Kidney capillary endothelial cell (primary cell): ENCODE measurements around the gene PHLPP1.
"Not testable (repeated sequence)": the region's sequence is repeated elsewhere in the genome, so short reads cannot be mapped to it uniquely, and the experiment has no call there.

Experiments
- DNase-seq: peaks from one replicate; pipeline ENCODE4 v3.0.0-alpha.2; 2018; ENCODE audit warnings: low spot score

Gene PHLPP1

DNA sequence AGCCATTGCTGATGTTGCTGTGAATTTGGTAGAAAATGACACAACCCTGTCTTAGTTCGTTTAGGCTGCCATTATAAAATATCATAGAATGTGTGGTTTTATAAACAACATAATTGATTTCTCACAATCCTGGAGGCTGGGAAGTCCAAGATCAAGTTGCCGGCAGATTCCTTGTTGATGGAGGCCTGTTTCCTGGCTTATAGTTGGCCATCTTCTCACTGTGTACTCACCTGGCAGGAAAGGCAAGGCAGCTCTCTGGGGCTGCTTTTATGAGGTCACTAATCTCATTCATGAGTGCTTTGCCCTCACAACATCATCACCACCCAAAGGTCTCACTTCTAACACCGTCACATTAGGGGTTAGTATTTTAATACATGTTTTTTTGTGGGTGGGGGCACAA is 58.4 kb downstream of the PHLPP1 start:
- DNase-seq = no peak

DNA sequence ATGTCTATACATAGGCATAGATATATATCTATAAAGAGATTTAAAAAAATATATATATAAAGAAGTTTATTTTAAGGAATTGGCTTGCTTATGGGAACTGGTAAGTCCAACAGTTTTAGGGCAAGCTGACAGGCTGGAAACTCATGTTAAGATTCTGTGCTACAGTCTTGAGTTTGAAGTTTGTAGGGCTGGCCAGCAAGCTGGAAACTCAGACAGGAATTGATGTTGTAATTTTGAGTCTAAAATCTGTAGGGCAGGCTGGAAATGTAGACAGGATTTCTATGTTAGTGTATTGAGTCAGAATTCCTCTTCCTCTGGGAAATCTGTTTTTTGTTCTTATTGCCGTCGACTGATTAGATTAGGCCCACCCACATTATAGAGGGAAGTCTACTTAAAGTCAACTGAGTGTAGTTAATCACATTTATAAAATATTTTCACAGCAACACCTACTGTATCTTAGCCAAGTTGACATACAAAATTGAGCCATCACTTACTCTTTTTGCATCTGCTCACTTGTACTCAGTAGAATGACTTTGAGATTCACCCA is 60.8 kb downstream of the PHLPP1 start:
- no peak for DNase-seq

DNA sequence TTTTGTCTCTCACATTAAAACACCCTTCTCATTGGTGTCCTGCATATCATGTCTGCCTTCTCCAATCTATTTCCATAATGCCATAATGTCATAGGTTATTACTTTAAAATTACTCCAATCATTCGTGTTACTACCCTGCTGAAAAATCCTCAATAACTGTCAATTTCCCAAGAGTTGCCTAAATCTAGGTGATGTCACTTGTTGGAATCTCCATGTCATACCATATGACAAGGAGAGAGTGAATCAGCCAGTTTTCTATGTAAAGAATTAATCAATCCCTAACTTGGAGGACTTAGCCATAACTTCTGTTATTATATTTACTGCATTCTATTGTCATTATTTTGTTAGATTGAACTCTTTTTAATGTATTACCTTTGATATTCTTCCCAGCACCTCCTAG is 62.5 kb downstream of the PHLPP1 start:
- DNase-seq = no peak

DNA sequence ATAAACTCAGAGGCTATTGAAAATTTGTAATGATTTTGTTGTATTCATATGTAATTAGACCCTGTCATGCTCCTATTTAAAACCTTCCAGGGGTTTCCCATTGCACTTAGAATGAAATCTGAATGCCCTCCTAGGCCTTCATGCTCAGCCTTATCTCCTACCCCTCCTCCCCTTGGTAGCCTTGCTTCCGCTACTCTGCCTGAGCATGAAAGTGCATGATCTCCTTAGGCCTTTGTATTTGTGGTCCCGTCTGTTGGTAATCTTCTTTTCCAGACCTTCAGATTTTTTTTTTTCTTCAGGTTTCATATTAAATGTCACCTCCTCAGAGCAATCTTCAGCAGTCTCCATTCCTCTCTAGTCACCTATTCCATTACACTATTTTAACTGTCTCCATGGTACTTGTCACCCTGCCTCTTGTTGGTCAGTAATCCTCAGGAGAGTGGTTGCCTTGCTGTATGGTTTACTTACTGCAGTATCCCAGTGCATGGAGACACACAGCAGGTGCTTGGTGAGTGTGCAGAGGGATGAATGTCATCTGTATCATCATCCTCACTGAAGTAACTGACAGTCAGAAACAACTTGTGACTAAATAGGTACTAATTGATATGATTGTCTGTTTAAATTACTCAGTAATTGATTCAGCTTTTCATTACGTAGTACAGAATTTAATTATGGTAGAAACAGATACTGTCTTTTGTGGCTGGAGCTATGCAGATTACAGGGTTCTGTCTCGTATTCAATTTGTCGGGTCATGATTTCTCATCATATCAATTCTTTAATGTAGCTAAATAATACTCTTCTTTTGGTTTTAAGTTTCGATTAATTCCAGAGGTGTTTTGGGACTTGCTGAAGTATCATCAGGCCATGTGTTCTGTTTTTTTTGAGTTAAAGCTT is 63.9 kb downstream of the PHLPP1 start:
- DNase-seq = no peak

DNA sequence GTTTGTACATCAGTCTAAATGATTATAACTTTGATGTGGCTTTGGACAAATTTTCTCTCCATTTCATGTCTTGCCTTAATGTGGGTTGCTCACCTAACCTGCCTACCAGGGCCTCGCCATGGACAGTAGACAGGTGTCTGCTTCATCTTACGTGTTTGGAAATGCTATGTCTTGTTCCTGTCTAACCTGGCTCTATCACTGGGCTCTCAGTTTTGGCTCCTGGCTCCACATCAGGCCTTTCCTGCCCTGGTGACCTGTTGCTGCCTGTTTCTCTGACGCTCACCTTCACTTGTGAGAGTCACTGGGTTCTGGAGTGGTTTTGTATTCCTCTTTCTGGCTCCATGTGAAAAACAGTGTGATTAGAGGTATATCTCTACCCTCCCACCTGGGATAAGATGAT is 65.9 kb downstream of the PHLPP1 start:
- DNase-seq = no peak

DNA sequence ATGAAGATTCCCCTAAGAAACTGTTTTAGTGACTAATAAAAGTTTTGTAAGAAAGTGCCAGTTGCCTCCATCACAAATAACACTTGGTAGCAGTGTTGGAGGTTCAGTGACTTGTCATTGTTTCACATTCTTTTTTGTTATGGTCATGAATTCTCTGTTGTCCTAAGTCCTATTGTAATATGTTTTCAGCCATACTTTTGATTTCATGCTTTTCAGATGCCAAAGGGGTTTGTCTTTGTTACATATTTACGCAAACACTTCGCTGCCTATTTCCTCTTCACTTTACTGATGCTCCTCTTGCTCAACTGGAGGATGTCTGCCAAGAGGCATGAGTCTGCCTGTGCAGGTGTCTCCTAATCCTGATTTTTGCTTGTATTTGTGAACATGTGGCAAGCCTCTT is 66.6 kb downstream of the PHLPP1 start:
- peak; percentile 45 for DNase-seq

DNA sequence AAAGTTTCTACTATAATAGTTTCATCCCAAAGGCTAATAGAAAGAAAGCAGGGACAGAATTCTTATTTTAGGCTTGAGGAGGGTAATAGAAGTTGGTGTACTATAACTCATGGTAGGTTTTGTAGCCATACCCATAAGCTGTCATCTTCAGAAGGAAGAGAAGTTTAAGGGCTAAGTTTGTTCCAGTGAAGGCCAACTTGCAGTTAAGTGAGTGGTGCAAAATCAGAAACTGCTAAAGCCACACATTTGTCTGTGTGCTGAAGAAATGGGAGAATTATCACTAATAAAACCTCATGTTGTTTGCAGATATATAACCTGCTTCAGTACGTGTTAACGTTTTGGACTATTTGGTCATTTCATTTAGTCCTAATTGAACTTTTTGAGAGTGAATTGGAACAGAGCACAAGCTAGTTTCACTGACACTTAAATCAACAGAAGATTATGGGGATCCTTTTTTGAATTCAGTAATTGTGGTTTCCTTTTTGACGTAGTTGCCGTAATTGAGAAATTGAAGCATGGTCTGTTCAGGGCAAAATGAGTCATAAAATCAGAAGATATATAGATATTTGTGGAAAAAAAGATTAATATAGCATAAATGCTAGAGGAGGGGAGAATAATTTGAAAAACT is 69.1 kb downstream of the PHLPP1 start:
- DNase-seq = no peak

DNA sequence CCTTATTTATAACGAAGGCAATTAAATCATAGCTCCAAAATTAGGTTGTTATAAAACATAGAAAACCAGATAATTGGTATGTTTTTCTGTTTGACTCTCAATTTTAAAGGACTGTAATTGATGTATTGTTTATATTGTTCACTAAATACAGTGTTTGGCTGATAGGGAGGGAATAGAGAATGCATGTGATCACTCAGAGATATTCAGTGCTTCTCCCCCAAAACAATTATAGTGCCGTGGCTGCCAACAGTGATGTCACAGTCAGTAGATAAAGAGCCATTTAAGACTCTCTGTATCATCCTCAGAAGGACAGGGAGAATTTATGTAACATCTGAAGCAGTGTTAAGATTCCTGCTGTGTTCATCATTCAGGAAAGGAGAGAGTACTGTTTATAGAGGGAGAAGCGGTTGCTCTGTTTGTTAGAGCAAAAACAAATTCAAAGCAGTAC is 69.6 kb downstream of the PHLPP1 start:
- no peak for DNase-seq

DNA sequence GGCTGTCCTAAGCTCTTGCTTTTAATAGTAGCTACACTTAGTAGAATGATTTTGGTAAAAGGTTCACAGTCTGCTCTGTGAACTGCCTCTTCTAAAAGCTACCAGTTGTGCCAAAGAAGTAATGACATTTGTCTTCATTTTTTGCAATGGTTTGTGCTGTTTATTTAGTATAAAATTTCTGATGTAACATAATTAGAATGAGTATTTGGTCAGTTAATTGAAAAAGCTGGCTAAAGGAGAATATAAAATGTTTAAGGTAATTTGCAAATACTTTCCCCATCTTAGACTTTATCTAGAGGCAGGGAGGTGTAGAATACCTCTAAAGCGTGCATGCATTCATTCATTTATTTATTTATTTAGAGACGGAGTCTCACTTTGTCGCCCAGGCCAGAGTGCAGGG is 71.3 kb downstream of the PHLPP1 start:
- no peak for DNase-seq

DNA sequence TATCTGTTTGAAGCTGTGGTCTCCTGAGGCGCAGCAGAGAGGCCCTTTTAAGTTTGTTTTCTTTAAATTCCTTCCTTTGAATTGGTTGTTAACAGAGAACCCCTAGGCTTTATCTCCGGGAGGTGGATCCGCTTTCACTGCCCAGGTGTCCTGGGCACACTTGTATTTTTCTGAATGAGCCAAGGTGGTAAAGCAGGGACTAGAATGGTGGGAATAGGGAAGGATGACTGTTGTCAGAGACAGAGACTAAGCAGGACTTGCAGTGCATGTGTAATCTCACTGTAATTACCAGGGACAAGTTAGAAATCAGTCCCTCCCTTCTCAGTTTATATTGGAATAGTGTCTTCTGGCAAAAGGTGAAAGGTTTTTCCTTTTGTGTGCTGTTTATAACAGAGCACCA is 72.8 kb downstream of the PHLPP1 start:
- no peak for DNase-seq

DNA sequence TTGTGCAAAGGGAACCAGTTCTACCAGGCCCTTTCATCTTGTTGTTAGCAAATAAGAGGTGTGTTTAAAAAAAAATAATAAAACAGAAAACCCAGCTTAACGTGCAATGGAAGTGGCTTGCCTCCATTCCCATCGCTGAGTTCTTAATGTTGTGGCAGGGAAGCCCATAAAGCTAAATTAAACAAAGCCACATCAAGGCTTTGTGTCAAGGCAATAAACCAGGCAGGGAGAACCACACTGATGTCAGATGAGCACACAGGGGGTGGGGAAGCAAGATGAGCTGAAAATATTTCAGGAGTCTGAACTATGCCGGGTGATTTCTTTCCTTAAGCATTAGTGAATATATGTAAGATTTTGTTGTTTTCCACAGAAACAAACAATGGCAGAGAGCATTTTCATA is 73.5 kb downstream of the PHLPP1 start:
- DNase-seq = no peak

DNA sequence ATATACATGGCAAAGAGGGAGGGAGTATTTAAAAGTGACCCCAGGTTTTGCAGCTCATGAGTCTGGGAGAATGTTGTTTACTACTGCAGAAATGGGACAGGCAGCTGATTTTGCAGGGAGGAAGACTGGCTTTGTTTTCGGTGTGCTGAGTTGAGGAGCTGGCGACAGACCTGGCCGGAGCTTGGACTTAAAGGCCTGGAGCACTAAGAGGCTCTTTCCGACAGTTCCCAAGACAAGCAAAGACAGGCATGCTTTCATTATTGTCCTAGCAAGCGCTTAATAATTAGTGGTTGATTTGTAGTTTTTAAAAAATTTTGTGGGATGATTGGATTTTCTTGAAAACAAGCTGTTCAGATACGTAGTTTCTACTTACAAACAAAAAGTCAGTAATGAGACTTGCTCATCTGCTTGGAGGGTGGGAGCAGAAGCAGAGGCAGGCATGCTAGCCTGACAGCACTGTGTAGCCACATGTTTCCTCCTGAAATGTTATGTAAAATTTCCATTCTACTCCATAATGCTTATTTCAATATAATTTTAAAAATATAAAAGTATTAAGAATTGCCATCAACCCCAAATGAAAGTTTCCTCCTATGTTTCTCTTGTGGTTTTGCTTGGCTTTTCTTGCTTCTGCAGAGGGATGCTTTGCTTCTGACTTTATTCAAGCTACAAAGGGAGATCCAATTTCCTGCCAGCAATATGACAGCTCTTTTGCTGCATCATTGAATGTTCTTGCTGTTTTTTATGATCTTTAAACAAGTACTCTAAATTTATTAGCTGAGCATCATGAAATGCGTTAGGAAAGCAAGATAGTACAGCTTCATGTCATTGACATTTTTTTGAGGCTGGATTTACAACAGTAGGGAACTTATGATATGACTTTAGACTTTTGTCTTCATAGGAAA is 75.8 kb downstream of the PHLPP1 start:
- DNase-seq = no peak

DNA sequence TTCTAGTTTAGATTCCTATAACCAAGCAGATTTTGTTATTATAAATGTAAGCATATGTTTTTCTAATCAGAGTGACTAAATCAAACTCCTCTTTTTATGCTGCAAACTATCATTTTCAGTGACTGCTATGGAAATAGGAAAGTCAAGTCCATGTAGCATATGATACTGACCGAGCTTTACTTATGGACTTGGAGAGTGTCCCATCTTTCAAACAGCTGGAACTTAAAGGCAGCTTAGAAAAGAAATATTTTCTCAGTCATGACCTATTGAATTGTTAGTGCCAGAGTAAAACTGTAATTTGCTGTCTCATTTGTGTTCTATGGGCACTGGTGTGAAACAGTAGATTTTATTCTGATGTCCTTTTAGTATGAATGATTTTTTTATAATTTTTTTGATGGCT is 76.7 kb downstream of the PHLPP1 start:
- no peak for DNase-seq

DNA sequence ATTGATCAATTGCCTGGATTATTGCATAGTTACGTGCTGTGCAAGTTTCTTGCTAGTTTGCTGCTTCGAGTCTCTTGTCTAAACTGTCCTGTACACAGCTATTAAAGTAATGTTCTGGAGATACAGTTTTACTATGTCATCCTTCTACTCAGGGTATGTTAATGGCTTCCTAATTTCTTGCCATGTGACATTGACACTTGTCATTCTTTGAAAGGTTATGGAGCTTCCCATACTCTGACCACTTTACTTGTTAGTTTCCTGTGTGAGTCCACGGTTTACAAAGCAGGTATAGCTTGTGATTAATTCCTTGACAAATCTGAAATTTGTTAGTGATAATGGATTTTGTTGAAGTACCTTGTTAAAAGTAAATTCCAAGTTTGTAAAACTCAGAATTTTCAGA is 80.5 kb downstream of the PHLPP1 start:
- DNase-seq = no peak

DNA sequence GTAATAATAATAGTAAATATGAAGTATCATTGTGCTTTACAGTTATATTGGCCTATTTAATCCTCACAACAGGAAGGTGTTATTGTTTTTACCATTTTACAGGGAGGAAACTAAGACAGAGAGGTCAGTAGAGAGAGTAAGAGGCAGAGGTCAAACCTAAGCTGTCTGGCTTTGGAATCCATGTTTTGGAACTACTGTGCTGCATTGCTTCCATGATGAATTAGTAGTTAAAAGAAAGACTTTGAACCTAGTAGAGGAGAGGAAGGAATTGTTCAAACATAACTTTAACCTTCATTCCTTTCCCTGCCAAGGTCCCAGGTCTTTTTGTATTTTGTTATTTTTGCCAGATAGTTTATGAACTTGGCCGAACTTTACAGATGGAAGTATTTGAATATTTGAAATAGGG is 80.9 kb downstream of the PHLPP1 start:
- no peak for DNase-seq

DNA sequence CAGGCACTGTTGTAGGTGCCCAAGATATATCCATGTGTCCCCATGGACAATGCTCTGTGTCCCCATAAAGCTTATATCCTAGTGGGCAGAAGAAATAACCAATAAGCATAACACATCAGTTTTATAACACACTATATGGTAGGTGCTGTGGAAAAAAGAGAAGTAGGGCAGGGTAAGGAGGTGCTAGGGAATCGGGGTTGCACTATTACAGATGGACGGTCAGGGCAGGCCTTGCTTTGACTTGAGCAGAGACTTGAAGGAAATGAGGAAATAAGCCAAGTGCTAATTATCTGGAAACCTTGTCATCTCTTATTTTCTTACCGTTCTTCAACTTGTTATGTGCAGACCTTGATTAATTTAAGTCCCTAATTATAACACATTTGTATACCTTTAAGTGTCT is 82.0 kb downstream of the PHLPP1 start:
- DNase-seq = no peak

DNA sequence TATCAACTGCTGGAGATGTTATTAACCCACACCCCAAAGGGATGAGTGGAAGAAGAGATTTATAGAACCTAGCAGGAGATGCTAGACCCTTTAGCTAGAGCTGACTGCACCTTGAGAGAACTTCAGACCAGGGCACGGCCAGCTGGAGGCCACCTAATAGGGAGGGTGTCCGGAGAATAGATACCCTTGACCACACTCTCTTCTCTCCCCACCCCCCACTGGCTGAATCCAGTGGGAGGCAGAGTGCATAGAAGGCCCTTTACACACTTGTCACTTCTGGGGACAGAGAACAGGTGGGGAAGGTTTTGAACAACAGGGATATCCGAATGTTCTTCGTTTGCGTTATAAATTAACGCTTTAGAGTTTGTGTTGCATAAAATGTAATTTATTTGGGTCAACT is 84.6 kb downstream of the PHLPP1 start:
- no peak for DNase-seq

DNA sequence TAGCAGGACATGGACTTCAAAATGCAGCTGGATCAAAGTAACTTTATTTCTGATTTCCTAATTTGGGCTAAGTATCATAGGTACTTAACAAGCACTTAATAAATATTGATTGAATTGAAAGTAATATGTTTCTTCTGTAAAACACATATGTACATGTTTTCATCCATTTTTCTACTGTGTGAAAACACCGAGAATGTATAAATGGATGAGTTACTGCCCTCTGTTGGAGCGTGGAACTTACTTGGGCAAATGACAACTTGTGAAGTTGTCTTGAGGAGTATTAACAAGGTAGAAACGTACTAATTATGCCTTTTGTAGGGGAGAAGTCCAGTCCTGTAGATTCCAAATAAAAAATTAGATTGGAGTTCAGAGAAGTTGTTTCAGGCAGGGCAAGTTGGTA is 87.2 kb downstream of the PHLPP1 start:
- DNase-seq = no peak

DNA sequence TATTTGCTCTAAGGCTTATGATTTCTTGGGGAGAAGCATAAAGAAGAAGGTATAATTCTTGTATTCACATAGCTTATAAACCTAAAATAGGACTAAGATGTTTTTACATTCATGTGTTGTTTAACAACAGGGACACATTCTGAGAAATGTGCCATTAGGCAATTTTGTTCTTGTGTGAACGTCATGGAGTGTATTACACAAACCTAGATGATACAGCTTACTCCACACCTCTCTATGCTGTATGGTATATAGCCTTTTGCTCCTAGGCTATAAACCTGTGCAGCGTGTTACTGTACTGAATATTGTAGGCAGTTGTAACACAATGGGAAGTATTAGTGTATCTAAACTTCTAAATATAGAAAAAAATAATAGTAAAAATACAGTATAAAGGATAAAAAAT is 92.1 kb downstream of the PHLPP1 start:
- no peak for DNase-seq

DNA sequence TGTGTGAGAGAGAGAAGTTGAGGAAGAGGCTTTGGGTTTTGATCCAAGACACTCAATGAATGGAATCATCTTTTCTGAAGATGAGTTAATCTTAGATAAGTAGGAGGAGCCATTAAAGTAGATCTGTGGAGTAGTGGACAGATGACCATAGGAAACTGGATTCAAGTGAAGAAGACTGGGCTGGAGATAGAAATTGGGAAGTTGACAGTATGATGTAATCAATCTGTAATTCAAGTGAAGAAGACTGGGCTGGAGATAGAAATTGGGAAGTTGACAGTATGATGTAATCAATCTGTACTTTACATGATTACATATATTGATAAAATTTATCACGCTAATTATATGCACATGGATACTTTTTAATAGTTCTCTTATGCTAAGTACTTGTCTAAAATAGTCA is 92.8 kb downstream of the PHLPP1 start:
- no peak for DNase-seq

DNA sequence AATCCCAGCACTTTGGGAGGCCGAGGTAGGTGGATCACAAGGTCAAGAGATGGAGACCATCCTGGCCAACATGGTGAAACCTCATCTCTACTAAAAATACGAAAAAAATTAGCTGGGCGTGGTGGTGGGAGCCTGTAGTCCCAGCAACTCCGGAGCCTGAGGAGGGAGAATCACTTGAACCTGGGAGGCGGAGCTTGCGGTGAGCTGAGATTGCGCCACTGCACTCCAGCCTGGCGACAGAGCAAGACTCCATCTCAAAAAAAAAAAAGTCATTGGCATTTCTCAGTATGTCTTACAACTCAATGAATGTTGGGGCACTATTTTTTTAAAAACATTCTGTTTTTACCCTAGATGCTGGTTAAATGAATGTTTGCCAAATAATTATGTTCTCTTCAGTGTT is 94.1 kb downstream of the PHLPP1 start:
- DNase-seq = not testable (repeated sequence)

DNA sequence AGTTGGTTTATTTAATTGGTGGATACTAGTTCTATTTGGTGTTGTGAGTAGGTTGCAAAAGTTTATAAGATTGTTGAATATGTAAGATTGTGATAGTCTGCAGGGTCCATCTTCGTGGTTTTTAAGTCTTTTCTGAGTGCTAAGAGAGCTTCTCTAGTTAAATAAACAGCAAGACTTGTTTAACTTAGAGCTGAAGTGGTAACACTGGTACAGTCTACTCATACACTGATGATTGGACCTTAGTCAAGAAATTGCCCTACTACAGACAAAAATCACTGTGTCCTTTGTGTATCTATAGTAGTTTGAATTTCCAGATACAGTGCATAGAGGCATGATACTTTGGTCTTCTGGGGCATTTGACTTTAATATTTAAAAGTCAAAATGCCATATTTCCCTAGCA is 94.6 kb downstream of the PHLPP1 start:
- DNase-seq = no peak
